T follicular helper cell (primary cell): ENCODE data around the gene ALDH1L2.
A peak's percentile ranks its signal among the peaks of the same experiment; 100 is the strongest.
"Not testable (repeated sequence)": the region's sequence is repeated elsewhere in the genome, so short reads cannot be mapped to it uniquely, and the experiment has no call there.

ENCODE experiments used
- DNase-seq: peaks from one replicate; pipeline ENCODE4 v3.0.0-alpha.2; 2020; ENCODE audit warnings: low read depth
- total RNA-seq, 2 experiments: gene quantifications; one replicate each; lab custom pipeline; 2026; lab: John Stamatoyannopoulos, UW

Gene ALDH1L2
- 0.66 to 2.3 reads per million in 2 experiments for total RNA-seq

DNA sequence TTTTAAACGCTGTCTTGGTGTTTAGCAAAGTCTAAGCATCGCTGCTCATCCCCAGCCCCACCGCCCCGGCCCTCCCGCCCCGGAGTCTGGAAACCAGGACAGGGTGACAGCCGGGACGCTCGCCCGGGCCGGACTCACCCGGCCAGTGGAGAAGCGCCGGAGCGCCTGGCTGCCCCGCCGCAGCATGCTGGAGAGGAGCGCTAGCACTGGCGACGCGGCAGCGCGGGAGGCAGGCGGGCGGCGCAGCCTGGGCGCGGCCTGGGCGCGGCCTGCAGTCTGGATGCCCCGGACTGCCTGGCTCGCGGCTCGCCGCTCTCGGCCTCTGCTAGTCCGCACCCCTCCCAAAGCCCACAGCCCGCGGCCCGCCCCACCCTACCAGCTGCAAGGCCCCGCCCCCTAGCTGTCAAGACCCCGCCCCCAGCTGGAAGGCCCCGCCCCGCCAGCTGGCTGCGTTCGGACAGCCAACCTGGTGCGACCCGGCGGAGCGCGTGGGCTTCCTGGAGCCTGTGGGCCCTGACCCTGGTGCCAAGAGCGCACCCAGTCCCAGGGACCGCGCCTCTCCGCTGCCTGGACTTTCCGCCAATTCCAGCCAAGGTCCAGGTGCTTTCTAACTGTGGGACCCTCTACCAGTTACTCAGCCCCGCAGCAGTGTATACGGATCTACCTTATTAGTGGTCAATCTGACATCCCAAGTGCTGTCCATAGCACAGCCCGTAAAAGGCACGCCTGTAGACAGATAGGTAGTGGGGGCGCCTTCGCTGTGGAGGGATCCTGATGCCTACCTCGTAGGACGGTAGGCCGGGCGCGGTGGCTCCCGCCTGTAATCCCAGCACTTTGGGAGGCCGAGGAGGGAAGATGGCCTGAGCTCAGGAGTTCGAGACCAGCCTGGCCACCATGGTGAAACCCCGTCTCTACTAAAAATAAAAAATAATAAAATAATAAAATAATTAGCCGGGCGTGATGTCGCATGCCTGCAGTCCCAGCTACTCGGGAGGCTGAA lies at the start of gene ALDH1L2:
ALDH1L2 (minus strand) TSS at position 208 of the 1,000 bp plus-strand sequence; CDS start at position 186, 22 bp downstream.
- DNase-seq: peak; percentile 12

DNA sequence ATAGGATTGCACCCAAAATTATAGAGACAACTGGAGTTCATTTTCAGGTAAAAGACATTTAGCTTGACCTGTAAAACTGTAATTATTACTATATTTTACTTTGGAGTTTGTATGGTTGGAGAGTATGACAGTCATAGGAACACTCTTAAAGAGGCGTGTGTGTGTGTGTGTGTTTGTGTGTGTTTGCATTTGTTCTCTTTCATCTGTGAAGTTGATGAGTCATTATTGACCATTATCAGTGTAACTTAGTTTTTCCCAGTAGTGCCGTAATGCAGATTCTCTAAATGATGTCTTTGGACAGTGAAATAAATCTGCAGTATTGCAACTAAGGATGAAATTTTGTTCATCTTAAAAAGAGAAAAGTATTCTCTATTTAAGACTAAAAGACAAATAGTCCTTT lies 36.3 kb upstream of the ALDH1L2 start:
- no peak for DNase-seq

DNA sequence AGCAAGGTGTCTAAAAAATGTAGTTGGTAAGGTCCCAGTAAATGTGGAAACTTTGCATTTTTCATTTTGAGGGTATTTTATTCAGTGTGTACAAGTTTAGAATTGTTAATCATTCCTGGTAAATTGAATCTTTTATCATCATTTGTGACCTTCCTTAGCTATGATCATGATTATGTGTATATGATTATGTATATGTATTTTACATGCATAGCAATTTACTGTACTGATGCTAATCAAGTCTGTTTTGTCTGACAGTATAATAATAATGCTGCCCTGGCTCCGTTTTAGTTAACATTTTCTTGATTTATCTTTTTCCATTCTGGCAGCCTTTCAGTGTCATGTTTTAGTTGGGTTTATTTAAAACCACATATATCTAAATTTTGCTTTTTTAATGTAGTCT lies 32.7 kb upstream of the ALDH1L2 start:
- DNase-seq: no peak

DNA sequence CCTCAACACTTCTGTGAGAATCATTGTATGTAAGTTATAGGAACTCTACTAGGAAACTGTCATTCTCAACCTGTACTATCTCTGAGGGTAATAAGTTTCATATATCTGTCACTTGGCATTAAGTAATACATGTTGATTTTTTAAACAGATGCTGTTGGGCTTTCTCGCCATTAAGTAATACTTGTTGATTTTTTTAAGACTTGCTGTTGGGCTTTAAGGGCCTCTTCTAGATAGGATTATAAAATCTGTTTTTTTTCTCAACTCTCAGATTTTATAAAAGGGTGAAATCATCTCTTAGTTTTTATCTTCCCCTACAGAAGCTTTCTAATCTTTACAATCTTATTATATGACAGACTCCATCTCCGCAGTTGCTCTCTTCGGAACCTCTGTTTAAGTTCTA lies 28.8 kb upstream of the ALDH1L2 start:
- no peak for DNase-seq

DNA sequence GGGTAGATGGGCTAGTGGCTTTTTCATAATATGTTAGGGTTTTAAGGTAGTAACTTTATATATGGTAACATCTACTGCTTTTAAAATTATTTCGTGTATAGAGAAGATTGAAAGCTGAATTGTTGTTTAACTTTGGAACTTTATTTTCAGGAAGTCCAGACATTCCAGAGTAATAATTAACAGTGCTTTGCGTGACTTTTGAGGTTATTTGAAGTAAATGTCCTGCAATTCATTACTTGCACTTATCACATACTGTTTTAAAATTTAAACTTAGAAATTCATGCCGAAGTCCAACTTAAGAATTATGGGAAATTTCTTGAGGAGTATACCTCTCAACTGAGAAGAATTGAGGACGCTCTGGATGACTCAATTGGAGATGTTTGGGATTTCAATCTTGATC lies 26.6 kb upstream of the ALDH1L2 start:
- DNase-seq: no peak

DNA sequence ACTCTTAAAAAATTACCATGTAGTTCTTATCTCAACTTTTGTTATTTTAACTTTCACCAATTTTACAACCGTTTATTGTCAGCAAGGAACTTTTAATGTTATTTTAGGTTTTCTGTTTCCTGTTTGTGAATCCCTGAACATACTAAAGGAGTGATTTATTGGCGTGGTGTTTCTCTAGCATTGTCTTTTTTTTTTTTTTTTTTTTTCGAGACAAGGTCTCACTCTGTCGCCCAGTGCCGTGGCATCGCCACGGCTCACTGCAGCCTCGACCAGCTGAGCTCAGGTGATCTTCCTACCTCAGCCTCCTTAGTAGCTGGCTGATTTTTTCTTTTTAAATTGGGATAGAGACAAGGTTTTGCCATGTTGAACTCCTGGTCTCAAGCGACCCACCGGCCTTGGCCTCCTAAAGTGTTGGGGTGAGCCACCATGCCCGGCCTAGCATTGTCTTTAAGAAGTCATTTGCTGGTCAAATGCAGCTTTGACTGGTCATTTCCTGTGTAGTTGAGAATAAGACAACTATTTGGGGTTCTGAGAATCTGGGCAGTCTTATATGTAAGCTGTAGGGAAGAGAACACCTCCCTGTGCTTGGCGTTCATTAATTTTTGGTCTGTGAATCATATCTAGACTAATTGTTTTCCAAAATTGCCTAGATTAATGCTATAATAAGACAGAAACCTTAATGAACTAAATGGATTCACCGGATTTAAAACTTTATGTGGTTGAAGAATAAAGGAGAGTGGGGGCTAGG lies 25.4 kb upstream of the ALDH1L2 start:
- no peak for DNase-seq

DNA sequence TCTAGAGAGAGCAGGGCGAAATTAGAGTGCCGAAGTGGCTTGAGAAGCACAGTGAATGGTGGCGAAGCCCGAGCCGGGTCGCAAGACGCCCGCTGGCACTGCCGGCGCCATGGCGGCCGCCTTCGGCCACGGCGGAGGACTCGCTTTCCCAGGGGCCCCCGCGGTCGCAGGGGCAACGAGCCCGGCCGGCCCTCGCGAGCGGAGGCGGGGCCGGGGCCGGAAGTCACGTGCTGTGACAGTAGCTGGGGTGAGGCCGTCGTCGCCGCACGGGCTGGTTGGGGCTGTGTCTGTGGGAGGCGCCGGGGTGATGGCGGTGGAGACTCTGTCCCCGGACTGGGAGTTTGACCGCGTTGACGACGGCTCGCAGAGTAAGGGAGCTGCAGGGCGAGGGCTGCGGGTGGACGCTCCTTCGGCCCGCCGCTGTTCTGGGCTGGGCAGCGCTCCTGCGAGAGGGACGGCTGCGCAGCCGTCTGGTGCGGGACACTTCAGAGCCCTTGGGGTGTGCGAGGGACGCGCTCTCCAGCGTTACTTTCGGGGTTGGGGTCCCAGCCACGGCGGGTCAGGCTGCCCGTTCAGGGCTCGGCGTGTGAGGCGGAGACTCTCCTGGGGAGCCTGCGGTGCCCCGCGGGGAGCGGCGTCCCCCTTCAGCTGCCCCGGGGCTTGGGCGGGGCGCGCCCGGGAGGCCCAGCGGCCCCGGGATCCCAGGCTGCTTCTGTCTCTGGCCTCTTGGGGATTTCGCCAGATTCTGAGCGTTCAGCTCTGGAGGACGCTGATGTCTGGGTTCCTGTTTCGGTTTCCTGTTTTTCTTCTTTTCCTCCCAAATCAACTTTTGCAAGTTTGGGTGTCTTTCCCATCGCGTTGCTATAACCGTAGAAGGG lies 23.5 kb upstream of the ALDH1L2 start, which contains the start of gene WASHC4:
WASHC4 (plus strand) TSS at position 238 of the 878 bp plus-strand sequence; CDS start at position 308, 70 bp downstream.
- peak; percentile 88 for DNase-seq

DNA sequence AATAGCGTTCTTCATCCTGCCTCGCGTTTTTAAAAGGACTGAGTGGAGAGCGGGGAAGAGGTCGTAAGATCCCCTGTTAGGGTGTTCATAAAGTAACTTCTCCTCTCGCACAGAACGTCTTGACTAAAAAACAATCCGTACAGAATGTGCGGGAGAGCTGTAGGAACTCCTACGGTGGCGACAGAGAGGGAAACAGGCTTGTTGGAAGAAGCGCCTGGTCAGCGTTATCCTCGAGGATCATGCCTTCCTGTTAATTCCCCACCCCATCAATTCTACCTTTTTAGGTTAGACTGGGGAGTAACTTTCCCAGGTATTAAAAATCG lies 22.9 kb upstream of the ALDH1L2 start:
- DNase-seq: no peak

DNA sequence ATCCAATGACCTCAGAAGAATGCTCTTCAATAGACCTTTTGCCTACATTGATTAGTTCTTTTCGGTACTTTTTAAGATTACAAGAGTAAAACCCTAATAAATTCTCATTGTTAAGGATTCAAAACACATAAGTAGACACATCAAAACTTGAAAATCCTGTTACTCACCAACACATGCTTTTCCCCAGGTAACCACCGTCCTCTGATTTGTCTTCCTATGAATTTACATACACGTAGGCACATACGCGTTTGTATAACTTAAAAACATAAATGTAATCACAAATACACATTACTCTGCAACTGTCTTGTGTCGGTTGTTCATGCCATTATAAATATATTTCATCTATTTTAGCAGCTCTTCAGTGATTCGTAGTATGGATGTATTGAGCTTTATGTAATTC lies 22.4 kb upstream of the ALDH1L2 start:
- DNase-seq: no peak

DNA sequence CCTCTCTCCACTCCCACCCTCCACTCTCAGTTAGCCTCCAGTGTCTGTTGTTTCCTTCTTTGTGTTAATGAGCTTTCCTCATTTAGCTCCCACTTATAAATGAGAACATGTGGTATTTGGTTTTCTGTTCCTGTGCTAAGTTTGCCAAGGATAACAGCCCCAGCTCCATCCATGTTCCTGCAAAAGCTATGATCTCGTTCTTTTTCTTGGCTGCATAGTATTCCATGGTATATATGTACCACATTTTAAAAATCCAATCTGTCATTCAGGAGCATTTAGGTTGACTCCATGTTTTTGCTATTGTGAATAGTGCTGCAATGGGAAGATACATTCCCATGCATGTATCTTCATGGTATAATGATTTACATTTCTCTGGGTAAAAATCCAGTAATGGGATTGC lies 20.5 kb upstream of the ALDH1L2 start:
- DNase-seq: no peak

DNA sequence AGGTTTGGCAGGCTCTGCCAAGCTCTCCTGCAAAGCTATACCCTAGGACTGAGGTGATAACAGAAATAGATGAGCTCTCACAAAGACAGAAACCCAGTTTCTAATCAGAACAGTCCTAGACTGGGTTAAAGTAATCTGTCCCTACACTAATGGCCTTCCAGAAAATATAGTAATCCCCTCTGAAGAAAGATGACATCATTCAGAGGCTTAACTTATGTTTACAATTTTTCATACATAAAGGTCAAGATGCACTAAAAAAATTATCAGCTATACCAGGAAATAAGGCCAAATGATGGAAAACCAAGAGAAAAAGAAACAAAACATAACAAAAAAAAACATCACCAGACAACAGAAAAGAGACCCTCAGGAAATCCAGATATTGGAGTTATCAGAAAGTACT lies 18.4 kb upstream of the ALDH1L2 start:
- no peak for DNase-seq

DNA sequence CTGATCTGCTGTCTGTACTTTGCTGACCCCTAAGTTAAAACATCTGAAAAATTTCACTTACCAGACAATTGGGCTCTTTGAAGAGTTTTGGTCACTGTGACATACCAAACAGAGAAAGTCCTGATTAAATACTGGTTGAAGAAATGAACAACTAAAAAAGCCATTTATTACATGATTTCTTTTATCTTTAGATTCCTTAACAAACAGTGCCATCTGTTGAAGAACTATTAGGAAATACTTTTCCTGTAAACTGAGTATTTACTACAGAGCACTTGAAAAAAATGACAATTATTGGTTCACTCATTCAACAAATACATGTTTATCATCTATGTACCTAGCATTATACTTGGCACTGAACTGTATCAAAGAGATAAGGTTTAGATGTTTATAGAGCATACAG lies 16.7 kb upstream of the ALDH1L2 start:
- no peak for DNase-seq

DNA sequence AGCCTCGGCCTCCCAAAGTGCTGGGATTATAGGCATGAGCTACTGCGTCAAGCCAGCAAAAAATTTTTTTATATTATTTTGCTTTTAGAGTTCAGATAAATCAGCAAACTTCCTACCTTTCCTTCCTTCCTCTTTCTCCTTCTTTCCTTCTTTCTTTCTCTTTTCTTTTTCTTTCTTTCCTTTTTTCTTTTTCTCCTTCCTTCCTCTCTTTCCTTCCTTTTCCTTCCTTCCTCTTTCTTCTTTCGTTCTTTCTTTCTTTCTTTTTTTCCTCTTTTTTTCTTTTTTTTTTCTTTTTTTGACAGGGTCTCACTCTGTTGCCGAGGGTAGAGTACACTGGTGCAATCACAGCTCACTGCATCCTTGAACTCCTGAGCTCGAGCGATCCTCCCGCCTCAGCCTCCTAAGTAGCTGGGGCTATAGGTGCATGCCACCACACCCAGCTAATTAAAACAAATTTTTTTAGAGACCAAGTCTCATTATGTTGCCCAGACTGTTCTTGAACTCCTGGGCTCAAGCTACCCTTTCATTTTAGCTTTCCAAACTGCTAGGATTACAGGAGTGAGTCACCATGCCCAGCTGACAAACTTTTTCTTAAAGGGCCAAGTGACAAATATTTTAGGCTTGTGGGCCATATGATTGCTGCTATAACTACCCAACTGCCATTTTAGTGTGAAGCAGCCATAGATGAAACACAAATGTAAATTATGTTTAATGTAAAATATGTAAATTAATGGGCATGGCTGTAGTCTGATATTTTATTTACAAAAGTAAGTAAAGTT lies 16.1 kb upstream of the ALDH1L2 start:
- DNase-seq: no peak

DNA sequence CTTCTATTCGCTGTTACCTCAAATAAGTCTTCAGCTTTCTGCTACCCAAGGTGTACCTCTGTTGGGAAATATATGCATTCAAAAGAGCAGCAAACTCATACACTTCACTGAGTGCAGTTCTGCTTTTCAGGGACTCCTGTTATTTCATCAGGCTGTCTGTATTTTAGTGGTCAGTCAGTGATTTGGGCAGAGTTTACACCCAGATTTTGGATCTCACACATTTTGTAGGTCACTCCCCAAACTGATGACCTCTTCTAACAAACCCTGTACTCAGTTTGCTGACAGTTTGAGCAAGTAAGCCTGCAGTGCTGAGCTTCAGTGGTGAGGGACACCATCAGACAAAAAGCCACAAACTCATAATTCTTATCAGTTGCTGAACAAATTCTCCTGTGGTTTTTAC lies 15.1 kb upstream of the ALDH1L2 start:
- DNase-seq: no peak

DNA sequence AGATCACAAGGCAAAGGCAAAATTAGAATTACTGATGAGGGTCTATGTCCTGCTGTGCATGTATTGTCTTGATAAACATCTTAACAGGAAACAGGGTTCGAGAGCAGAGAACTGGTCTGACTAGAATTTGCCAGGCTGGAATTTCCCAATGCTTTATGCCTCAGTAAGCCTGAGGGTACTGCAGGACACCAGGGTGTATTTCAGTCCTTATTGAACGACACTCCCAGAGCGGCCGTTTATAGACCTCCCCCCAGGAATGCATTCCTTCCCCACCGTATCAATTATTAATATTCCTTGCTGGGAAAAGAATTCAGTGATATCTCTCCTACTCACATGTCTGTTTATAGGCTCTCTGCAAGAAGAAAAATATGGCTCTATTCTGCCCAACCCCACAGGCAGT lies 11.1 kb upstream of the ALDH1L2 start:
- DNase-seq: not testable (repeated sequence)

DNA sequence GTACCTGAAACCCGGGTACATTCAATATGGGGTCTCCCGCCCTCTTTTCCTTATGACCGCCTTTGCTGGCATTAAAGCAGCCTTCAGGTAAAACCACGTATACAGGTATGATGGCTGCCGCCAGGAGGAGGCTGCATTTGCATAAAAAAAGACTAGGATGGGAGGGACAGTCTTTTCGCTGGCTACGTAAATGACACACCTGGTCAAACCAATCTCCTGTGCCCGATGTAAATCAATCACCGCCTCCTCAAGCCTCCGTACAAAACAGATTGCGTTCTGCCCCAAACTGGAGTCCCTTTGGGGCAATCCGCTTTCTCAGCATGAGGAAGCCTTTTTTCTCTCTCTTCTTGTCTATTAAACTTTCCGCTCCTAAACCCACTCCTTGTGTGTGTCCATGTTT lies 8.1 kb upstream of the ALDH1L2 start:
- no peak for DNase-seq

DNA sequence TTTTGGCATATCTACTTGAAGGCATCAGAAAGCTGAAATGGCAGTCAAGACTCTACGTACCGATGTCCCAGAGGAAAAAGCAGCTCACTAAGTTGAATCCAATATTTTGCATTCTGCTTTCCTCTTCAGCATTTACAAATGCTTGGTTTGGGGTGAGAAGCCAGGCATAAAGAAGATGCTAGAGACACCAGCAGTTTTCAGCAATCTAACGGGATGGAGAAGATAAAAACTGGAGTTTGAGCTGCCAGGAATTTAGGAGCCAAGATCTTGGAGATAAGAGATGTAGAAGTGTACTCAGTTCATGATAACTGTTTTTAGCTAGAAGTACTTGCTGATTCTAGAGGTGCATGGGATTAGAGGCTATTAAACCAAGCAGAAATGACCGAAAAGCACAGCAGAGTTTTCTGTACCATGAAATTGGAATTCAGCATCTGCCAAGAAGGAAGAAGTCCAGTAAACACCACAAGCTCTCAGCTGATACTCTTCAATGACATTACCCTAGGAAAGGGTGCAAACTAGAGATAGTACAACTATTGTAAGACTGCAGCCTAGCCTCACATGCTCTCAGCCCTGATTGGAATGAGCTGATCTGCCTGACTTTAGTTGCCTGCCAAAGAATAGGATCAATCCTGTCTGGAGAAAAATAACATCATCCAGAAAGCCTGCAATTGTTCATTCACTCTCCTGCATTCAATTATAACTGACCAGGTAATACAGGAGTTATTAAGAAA lies 7.4 kb upstream of the ALDH1L2 start:
- no peak for DNase-seq

DNA sequence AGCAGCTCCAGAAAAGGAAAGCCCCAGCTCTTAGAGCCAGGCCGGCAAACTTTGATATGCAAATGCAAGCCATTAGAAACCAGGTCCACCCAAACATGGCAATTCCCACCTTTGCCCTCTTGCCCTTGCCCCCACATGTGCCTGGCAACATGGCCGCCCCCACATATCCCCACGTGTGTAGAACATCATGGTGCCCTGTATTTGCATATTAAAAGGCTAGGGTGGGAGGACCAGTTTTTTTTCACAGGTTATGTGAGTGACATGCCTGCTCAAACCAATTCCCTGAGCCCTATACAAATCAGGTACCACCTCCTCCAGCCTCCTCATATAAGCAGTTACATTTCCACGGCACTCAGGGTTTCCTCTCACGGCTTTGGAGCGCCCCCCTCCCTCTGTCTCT lies 6.1 kb upstream of the ALDH1L2 start:
- DNase-seq: no peak

DNA sequence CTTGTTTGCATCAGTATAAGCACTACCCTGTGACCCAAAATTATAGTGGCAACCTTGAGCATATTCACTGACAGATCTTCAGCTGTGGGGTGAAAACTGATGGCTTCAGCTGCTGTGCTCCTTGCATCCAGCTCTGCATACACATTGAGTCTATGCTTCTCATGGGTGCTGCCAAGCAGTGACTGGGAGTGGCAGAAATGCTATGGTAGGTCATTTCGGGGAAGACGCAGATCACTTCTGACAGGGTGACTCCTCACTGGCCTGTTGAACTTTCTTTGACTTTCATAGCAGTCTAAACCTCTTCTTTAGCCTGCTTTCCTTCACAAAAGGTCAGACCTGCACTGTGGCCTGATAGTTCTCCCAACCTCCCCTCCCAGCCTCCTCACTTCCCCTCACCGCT lies 5.6 kb upstream of the ALDH1L2 start:
- no peak for DNase-seq

DNA sequence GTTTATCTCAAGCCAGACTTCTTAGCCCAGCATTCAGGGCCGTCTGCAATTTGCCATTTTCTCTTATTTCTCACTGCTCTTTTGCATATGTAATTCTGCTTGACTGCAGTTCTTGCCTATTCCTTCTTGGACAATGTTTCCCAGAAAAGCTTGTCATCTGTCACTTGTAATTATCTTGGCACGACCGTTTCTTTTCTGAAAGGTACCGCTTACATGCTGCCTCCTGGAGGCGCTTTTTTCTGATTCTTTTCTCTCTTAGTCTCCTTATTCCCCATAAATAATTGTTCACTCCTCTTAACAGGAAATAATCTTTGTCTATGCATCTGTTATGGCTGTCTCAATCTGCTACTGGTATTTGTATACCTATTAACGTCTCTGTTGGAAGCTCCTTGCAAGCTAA lies 1.2 kb upstream of the ALDH1L2 start:
- DNase-seq: no peak
